ENCODE results near the gene KCNQ1OT1.

DNA sequence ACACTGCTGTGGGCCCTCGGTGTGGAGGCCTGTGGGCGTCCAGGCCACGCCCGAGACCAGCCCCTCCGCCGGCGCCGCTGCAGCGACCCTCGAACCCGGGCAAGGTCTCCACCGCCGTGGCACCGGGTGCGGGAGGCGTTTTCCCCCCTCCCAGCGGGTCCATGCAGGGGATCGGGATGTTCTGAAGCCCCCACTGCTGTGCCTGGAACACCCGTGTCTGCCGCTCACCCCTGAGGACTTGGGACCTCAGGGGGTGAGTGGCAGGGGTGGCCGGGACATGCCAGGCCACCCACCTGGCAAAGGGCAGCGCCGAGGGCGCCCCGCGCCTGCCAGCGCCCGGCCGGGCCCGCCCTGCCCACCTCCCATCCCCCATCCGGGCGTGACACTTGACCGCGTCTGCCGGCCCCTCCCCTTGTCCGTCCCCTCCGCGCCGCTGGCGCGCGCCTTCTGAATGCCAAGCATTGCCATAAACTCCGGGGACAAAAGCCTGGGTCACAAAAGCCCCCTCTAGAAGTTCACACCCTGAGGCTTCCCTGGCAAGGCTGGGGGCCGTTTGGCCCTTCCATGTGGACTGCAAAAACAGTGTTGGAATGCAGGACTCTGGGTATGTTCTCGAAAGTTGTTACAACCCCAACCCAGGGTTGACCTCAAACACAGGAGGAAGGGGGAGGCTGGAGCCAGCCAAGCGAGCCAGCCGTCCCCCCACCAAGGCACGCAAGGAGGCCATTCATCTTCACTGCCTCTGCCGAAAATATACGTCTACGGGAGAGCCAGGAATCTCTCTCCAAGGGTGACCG is 819 bp upstream of the KCNQ1OT1 start:
- TF ChIP-seq, protein P1, sequence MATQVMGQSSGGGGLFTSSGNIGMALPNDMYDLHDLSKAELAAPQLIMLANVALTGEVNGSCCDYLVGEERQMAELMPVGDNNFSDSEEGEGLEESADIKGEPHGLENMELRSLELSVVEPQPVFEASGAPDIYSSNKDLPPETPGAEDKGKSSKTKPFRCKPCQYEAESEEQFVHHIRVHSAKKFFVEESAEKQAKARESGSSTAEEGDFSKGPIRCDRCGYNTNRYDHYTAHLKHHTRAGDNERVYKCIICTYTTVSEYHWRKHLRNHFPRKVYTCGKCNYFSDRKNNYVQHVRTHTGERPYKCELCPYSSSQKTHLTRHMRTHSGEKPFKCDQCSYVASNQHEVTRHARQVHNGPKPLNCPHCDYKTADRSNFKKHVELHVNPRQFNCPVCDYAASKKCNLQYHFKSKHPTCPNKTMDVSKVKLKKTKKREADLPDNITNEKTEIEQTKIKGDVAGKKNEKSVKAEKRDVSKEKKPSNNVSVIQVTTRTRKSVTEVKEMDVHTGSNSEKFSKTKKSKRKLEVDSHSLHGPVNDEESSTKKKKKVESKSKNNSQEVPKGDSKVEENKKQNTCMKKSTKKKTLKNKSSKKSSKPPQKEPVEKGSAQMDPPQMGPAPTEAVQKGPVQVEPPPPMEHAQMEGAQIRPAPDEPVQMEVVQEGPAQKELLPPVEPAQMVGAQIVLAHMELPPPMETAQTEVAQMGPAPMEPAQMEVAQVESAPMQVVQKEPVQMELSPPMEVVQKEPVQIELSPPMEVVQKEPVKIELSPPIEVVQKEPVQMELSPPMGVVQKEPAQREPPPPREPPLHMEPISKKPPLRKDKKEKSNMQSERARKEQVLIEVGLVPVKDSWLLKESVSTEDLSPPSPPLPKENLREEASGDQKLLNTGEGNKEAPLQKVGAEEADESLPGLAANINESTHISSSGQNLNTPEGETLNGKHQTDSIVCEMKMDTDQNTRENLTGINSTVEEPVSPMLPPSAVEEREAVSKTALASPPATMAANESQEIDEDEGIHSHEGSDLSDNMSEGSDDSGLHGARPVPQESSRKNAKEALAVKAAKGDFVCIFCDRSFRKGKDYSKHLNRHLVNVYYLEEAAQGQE (IDR thresholded peaks at IDR 0.05) = no peak
- TF ChIP-seq, protein P2, sequence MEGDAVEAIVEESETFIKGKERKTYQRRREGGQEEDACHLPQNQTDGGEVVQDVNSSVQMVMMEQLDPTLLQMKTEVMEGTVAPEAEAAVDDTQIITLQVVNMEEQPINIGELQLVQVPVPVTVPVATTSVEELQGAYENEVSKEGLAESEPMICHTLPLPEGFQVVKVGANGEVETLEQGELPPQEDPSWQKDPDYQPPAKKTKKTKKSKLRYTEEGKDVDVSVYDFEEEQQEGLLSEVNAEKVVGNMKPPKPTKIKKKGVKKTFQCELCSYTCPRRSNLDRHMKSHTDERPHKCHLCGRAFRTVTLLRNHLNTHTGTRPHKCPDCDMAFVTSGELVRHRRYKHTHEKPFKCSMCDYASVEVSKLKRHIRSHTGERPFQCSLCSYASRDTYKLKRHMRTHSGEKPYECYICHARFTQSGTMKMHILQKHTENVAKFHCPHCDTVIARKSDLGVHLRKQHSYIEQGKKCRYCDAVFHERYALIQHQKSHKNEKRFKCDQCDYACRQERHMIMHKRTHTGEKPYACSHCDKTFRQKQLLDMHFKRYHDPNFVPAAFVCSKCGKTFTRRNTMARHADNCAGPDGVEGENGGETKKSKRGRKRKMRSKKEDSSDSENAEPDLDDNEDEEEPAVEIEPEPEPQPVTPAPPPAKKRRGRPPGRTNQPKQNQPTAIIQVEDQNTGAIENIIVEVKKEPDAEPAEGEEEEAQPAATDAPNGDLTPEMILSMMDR (IDR thresholded peaks at IDR 0.05; ENCODE audit: low read depth, low read length, missing input control) = no peak
- TF ChIP-seq, protein P3, sequence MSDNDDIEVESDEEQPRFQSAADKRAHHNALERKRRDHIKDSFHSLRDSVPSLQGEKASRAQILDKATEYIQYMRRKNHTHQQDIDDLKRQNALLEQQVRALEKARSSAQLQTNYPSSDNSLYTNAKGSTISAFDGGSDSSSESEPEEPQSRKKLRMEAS (IDR thresholded peaks at IDR 0.05) = no peak
